Left forelimb (tissue), 1 donor: Measurements from ENCODE around the gene SLC7A8.

Experiments used
- DNase-seq: peaks from one replicate; pipeline ENCODE4 v3.0.0-alpha.2; 2018; ENCODE audit warnings: low spot score

Gene SLC7A8

GRCh38 chr14:23154964-23155587 is 28.4 kb downstream of the SLC7A8 start:
- no peak for DNase-seq

- DNase-seq: peak; percentile 85
Measured at GRCh38 chr14:23153851-23154796, 29.3 kb downstream of the SLC7A8 start.

- DNase-seq: no peak
Measured at GRCh38 chr14:23151342-23151741, 32.1 kb downstream of the SLC7A8 start.

- DNase-seq: no peak
Measured at GRCh38 chr14:23149745-23150144, 33.7 kb downstream of the SLC7A8 start.

- DNase-seq: no peak
Measured at GRCh38 chr14:23148591-23149249, 34.7 kb downstream of the SLC7A8 start.

- DNase-seq: no peak
Measured at GRCh38 chr14:23147676-23148075, 35.8 kb downstream of the SLC7A8 start.

GRCh38 chr14:23146980-23147379 is 36.5 kb downstream of the SLC7A8 start:
- DNase-seq: no peak

- no peak for DNase-seq
Measured at GRCh38 chr14:23146351-23146910, 37.0 kb downstream of the SLC7A8 start.

- no peak for DNase-seq
Measured at GRCh38 chr14:23145794-23146350, 37.6 kb downstream of the SLC7A8 start.

GRCh38 chr14:23143911-23144310 is 39.5 kb downstream of the SLC7A8 start:
- no peak for DNase-seq

GRCh38 chr14:23142826-23143225 is 40.6 kb downstream of the SLC7A8 start:
- no peak for DNase-seq

GRCh38 chr14:23141706-23142444 is 41.6 kb downstream of the SLC7A8 start:
- DNase-seq: no peak

GRCh38 chr14:23140371-23140770 is 43.1 kb downstream of the SLC7A8 start:
- no peak for DNase-seq

GRCh38 chr14:23139874-23140273 is 43.6 kb downstream of the SLC7A8 start:
- no peak for DNase-seq

GRCh38 chr14:23137813-23138535 is 45.5 kb downstream of the SLC7A8 start:
- no peak for DNase-seq

- no peak for DNase-seq
Measured at GRCh38 chr14:23137192-23137812, 46.2 kb downstream of the SLC7A8 start.

- DNase-seq: no peak
Measured at GRCh38 chr14:23136566-23137133, 46.8 kb downstream of the SLC7A8 start.

GRCh38 chr14:23132970-23133369 is 50.5 kb downstream of the SLC7A8 start:
- no peak for DNase-seq

- DNase-seq: no peak
Measured at GRCh38 chr14:23131482-23131881, 52.0 kb downstream of the SLC7A8 start.

GRCh38 chr14:23130871-23131270 is 52.6 kb downstream of the SLC7A8 start:
- DNase-seq: no peak
